OCI-LY7 (cell line): Measurements from ENCODE around the gene CADM2.

ENCODE experiments used
- EZH2phosphoT487 ChIP-seq: fragments of 200-600 bp; sonication (generic); IDR thresholded peaks from 2 replicates; pipeline ENCODE4 v1.6.1; 2018; ENCODE audit warnings: low read depth, borderline replicate concordance, mild to moderate bottlenecking, mixed run types, antibody characterized with exemption, low read length, moderate library complexity, mixed read lengths
- TF ChIP-seq, protein P1 (sequence below): fragments of 200-600 bp; sonication (generic); conservative IDR thresholded peaks from 2 replicates; pipeline ENCODE4 v1.5.1; 2014; ENCODE audit warnings: mild to moderate bottlenecking, antibody characterized with exemption, low read length, moderate library complexity, mixed read lengths

DNA sequence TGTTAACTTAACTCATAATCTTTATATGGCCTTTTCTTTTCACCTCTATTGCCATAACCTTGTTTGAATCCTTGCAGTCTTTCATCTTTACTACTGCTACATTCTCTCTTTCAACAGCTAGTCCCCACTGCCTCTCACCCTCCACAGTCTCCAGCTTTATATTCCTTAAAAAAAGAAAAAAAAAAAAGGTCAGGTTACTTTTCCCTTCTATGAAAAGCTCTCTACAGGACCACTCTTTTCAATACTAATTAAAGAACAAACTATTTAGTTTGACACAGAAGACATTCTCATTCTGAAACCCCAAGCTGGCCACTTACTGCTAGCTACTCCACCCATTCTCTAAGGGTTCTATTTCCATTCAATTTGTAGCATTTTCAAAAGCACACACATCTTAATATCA lies 25.6 kb downstream of the CADM2 start:
- TF ChIP-seq, protein P1, sequence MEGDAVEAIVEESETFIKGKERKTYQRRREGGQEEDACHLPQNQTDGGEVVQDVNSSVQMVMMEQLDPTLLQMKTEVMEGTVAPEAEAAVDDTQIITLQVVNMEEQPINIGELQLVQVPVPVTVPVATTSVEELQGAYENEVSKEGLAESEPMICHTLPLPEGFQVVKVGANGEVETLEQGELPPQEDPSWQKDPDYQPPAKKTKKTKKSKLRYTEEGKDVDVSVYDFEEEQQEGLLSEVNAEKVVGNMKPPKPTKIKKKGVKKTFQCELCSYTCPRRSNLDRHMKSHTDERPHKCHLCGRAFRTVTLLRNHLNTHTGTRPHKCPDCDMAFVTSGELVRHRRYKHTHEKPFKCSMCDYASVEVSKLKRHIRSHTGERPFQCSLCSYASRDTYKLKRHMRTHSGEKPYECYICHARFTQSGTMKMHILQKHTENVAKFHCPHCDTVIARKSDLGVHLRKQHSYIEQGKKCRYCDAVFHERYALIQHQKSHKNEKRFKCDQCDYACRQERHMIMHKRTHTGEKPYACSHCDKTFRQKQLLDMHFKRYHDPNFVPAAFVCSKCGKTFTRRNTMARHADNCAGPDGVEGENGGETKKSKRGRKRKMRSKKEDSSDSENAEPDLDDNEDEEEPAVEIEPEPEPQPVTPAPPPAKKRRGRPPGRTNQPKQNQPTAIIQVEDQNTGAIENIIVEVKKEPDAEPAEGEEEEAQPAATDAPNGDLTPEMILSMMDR: no peak
- TF ChIP-seq EZH2phosphoT487: no peak
